GM12892 (cell line): ENCODE results near the gene UBD.

Experiments used
- DNase-seq: peaks from one replicate; pipeline ENCODE4 v3.0.0; 2011; ENCODE audit not compliant: insufficient read length
- FAIRE-seq: peaks from 2 replicates; lab custom pipeline; 2011; peaks lifted over from hg19 to GRCh38; lab: Jason Lieb, UNC
- POLR2A ChIP-seq: IDR thresholded peaks from 2 replicates; pipeline ENCODE4 v1.6.1; 2011; ENCODE audit warnings: low read depth, low read length, control low read depth
- POLR2AphosphoS5 ChIP-seq: IDR thresholded peaks from 2 replicates; pipeline ENCODE4 v1.6.1; 2011; ENCODE audit warnings: low read depth, low read length, control low read depth
- TAF1 ChIP-seq: IDR thresholded peaks from 2 replicates; pipeline ENCODE4 v1.6.1; 2011; ENCODE audit warnings: low read depth, mild to moderate bottlenecking, control low read depth, low read length, borderline replicate concordance

UBD gene

GRCh38 chr6:29590218-29590808 lies 30.8 kb upstream of the UBD start:
- FAIRE-seq, result no peak
- TF ChIP-seq POLR2A, result no peak
- TF ChIP-seq POLR2AphosphoS5, result no peak
- TF ChIP-seq TAF1, result no peak
- DNase-seq, result no peak

DNA sequence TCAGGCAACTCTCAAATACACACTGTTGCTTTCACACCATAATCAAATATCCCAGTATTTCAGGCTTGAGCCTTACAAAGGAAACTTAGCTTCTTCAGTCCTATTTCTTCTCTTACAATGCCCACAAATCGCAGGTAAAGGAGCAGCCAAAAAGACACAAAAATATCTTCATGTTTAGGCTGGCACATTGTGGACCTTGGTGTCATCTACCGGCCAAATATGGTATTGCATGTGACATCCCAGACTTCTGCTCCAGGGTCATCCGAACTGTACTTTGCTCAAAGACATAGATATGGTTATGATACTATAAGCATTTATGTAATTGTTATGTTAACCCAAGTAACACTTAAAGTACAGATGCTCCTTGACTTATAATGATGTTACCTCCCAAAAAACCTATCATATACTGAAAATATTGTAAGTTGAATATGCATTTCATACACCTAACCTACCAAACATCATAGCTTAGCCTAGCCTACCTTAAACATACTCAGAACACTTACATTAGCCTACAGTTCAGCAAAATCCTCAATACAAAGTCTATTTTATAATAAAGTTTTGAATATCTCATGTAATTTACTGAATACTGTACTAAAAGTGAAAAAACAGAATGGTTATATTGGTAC lies 30.0 kb upstream of the UBD start:
- TF ChIP-seq POLR2AphosphoS5, result no peak
- TF ChIP-seq TAF1, result no peak
- TF ChIP-seq POLR2A, result no peak
- DNase-seq (no peak), FAIRE-seq (peak; percentile 77)

- FAIRE-seq, result no peak
- TF ChIP-seq POLR2AphosphoS5 (no peak), POLR2A (no peak), TAF1 (no peak)
- DNase-seq, result no peak
Observed at GRCh38 chr6:29584821-29585220, 25.3 kb upstream of the UBD start, which contains the start of gene OR2H2. OR2H2 (plus strand) TSS chr6:29585121; CDS start chr6:29587945, 2,824 bp downstream.

DNA sequence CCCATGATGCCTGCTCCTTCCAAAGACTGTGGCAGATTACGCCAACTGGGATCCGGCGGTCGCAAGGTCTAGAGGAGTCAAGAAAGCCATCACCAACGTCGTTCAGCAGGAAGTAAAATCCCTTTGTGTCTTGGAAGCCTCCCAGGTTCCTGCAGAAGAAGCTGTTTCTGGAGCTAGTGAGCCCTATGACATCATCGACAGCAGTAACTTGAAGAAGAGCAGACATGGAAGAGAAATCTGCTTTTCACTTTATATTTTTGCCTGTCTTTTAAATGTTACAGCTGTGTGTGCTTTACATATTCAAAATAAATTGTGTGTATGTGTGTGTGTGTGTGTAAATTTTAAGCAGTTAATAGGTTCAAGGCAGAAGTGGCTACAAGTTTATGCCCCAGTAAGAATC lies 18.0 kb upstream of the UBD start:
- no peak for TF ChIP-seq POLR2AphosphoS5
- TF ChIP-seq POLR2A, result no peak
- no peak for TF ChIP-seq TAF1
- DNase-seq, result no peak

GRCh38 chr6:29576056-29576455 lies 16.5 kb upstream of the UBD start:
- TF ChIP-seq TAF1, result no peak
- DNase-seq, result no peak
- FAIRE-seq, result no peak

More for the DNA sequence above, 18.0 kb upstream of the UBD start:
- FAIRE-seq, result no peak

DNA sequence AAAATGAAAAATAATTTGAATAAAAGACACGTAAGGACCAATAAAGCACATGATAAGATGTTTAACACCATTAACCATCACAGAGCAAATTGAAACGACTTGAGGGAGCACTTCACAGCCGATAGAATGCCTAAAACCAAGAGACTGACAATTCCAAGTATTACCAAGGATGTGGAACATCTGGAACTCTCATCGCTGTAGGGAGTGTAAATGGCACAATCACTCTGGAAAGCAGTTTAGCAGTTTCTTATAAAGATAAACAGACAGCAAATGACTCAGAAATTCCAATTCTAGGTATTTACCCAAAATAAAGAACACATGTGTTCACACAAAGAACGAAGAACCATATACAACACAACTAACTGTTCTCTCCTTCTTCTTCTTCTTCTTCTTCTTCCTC lies 8.5 kb upstream of the UBD start:
- TF ChIP-seq TAF1 (no peak), POLR2AphosphoS5 (no peak), POLR2A (no peak)
- FAIRE-seq (no peak), DNase-seq (no peak)

GRCh38 chr6:29567541-29567940 lies 8.0 kb upstream of the UBD start:
- DNase-seq, result no peak
- no peak for TF ChIP-seq POLR2AphosphoS5
- TF ChIP-seq TAF1, result no peak
- no peak for TF ChIP-seq POLR2A
- no peak for FAIRE-seq

GRCh38 chr6:29566856-29567255 lies 7.3 kb upstream of the UBD start:
- DNase-seq (no peak), FAIRE-seq (no peak)
- TF ChIP-seq POLR2AphosphoS5 (no peak), POLR2A (no peak), TAF1 (no peak)

DNA sequence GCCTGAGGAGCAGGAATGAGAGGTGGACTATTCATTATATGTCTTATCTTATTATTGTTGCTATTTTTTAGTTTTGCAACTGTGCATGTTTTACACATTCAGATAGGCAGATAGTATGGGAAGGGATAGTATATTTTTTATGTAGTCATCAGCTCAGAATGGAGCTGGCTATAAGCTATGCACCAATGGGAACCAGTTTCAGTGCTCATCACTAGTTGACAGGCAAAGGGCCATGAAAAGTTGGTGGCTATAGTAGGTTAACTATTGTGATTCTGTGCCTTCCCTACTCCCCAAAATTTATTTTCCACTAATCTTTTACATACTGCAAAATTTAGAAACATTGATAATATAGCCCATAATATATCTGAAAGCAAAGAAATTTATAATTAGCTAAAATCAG lies 5.3 kb upstream of the UBD start:
- FAIRE-seq (peak; percentile 33), DNase-seq (no peak)
- TF ChIP-seq POLR2AphosphoS5 (no peak), TAF1 (no peak), POLR2A (no peak)

GRCh38 chr6:29563435-29563965 lies 4.0 kb upstream of the UBD start:
- FAIRE-seq (peak; percentile 33), DNase-seq (no peak)
- TF ChIP-seq TAF1 (no peak), POLR2A (no peak), POLR2AphosphoS5 (no peak)

GRCh38 chr6:29561606-29562181 lies 2.2 kb upstream of the UBD start:
- TF ChIP-seq POLR2AphosphoS5 (no peak), POLR2A (no peak)
- no peak for DNase-seq
- FAIRE-seq, result no peak

GRCh38 chr6:29561091-29561490 lies 1.6 kb upstream of the UBD start:
- DNase-seq, result no peak
- no peak for TF ChIP-seq POLR2AphosphoS5
- no peak for TF ChIP-seq TAF1
- TF ChIP-seq POLR2A, result no peak
- FAIRE-seq, result no peak
